C4-2B (cell line): ENCODE measurements around the gene VPS36.

Source experiments
- CTCF ChIP-seq: fragments of 450-650 bp; conservative IDR thresholded peaks from 2 replicates; pipeline ENCODE4 v1.5.1; 2017; ENCODE audit warnings: mild to moderate bottlenecking
- ZFX ChIP-seq: fragments of 450-650 bp; IDR thresholded peaks from 2 replicates; pipeline ENCODE4 v1.6.1; 2017

- TF ChIP-seq CTCF (no peak), ZFX (no peak)
Observed at GRCh38 chr13:52405369-52405766, 45.1 kb downstream of the VPS36 start.
